HG03175 (cell line): ENCODE measurements around the gene SP9.

Source experiments
- ATAC-seq: cut with Tn5 transposase; IDR thresholded peaks from one replicate; pipeline ENCODE4 v1.9.1; 2021; ENCODE audit warnings: mild to moderate bottlenecking, moderate library complexity; ENCODE audit not compliant: unreplicated experiment

Gene SP9

DNA sequence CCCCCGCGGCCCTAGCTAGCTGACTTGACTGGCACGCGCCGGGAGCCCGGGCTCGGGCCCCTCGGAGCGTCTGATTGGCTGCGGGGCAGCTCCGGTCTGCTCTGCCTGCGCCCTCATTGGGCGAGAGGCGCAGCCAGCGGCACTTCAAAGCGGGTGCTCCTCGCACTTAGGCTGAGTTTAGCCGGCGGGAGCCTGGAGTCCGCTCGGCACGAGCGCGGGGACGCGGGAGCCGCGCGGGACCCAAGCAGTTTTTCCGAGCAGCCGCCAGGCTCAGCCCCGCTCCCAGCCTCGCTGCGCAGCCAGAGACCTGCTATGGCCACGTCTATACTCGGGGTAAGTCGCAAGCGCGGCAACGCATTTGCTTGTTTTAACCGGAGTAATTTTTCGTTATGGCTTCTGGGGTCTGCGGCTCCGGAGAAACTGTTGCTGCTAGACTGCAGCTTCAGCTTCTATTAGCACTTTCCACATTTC, at the start of gene SP9:
TSS of gene SP9 (plus strand) at position 174 of the 471 bp plus-strand sequence. CDS start at position 313, 139 bp downstream.
- ATAC-seq = no peak

DNA sequence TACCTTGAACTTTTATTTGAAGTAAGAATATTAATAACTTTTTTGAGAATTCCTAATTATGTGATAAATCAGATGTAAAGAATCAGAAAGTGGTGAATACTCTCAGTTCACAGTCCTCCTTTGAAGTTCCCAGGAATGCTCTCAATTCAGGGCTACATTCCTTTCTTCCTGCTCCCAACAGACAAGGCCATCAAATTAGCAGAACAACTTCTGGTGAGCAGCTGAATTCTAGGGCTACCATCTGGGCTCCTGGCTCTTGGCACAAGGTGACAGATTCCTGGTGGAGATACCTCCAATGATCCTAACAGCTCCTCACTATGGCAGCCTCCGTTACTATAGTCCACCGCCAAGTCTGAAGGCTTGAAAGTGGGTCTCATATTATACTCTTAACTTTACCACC, 48.6 kb upstream of the SP9 start:
- no peak for ATAC-seq

DNA sequence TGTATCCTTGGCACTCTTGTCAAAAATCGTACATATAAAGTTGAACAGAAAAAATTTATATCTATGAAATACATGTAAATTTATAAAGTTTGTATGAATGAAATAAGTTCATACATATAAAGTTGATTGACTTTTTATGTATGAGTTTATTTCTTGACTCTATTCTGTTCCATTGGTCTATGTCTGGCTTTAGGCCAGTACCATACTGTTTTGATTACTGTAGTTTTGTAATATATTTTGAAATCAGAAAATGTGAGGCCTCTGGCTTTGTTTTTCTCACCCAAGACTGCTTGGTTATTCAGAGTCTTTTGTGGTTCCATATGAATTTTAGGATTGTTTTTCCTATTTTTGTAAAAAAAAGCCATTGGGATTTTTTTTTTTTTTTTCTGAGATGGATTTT, 41.8 kb upstream of the SP9 start:
- ATAC-seq = no peak

DNA sequence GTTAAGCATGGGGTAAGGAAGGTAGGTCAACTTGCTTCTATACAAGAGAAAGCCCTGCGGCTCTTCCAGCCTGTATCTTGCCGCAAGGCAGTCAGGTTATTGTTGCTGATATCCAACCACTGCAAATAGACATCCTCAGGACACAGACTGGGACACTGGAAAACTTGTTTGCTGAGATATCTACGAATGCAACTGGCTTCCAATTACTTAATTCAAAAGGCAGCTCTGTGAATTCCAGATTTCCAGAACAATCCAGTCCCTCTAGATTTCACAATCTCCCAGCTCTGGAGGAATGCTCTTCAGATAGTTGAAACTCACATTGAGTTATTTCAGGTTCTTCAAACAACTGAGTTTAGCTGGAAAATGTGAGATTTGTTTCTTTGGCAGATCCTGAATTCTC, 34.6 kb upstream of the SP9 start:
- ATAC-seq = no peak

DNA sequence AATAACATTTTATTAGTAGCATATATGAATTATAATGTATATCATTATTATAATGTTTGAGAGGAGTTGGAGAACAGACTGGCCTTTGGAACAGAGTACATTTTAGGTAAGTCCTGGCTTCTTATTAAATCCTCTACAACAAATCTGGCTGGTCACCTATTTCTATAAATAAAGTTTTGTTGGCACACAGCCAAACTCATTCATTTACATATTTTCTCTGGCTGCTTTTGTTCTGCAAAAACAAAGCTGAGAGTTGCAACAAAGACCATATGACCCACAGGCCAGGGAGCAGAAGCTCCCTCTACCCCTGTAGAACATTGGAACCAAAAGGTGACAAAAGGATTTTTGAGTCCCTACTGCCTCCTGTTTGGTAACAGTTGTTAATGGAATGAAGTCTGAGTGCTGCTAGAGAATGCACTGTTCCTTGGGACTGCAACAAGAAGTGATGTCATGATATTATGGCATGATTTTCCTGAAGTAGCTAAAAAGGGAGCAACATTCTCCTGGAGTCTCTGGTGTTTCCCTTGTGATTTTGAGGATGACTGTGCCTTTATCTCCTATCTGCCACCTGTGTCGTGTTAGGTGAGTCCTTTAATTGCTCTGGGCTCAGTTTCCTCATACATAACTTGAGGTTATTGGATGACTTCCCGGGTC, 22.0 kb upstream of the SP9 start:
- no peak for ATAC-seq

DNA sequence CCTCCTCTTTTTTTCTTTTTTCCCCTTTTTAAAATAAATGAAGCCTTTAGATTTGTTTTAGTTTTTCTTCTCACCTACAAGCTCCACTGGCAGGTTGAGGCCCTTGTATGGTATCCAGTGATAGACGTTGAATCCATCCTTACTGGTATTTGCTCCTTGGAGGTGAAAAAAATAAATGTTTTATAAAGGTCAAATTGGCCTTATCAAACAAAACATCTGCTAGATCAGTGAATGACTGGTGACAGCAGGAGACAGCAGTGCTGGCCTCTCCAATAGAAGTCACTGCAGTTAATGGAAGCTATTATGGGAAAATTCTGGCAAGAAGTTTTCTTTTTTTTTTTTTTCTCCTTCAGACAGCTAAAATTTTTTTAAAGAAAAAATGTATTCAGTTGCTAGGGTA, 12.6 kb upstream of the SP9 start:
- ATAC-seq = no peak

DNA sequence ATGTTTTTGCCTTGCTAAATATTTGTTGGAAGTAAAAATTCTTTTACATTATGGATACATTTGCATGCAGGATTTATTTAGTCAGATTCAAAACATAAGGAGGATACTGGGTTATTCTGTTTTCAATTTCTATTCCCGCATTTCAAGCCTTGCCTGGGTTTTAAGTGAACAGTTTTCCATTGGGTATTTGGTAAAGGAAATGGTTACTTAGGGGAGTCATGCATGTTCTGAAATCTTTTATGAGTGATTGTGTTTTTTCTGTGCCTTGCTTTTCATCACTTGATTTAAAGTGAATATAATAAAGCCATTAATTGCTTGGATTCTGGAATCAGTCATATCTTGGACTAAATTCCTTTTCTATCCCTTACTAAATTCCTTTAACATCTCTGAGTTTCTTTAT, 12.0 kb upstream of the SP9 start:
- ATAC-seq = no peak

DNA sequence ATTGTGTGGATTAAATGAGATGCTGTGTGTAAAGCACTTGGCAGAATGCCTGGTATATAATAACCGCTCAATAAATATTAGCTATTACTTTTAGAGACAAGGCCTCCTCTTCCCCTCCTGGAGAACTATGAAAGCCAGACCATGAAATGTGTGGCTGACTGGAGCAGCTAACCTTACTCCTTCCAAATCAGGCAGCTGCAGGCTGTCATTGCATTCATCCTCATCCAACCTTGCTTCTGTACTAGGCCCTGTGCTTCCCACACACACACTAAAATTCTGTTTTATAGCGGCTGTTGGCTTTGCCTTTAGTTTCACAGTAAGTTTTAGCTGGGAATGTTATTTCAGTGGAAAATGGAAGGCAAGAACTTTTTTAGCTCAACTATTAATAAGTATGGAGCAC, 10.2 kb upstream of the SP9 start:
- ATAC-seq = no peak

DNA sequence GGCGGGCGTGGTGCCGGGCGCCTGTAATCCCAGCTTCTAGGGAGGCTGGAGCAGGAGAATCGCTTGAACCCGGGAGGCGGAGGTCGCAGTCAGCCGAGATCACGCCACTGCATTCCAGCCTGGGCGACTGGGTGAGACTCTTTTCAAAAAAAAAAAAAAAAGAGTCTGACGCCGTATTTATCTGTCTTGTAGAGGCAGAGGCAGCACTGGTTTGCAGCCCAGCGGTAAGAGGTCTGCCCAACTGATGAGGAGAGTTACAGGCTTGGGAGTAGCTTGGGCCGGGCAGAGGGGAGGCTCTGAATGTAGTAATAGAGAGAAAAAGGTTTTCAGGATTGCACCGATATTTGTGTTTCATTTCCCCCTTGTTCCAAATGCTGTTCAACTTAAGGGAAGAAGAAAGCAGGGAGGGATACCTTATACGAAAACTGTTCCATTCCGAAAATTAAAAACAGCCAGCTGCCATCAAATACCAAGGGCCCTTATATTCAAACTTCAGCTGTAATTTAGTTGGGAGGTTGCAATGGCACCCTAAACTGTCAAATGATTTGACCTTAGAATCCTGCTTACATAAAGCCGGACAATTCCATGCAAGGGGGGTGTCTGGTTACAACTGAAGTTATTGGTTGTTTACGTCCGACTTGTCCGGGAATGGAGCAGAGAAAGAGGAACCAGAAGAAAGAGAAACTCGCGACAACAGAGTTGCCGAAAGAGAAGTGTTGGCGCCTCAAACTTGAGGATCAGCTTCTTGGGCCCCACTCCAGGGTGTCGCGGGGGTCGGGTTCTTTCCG, 9.2 kb upstream of the SP9 start:
- ATAC-seq = no peak

DNA sequence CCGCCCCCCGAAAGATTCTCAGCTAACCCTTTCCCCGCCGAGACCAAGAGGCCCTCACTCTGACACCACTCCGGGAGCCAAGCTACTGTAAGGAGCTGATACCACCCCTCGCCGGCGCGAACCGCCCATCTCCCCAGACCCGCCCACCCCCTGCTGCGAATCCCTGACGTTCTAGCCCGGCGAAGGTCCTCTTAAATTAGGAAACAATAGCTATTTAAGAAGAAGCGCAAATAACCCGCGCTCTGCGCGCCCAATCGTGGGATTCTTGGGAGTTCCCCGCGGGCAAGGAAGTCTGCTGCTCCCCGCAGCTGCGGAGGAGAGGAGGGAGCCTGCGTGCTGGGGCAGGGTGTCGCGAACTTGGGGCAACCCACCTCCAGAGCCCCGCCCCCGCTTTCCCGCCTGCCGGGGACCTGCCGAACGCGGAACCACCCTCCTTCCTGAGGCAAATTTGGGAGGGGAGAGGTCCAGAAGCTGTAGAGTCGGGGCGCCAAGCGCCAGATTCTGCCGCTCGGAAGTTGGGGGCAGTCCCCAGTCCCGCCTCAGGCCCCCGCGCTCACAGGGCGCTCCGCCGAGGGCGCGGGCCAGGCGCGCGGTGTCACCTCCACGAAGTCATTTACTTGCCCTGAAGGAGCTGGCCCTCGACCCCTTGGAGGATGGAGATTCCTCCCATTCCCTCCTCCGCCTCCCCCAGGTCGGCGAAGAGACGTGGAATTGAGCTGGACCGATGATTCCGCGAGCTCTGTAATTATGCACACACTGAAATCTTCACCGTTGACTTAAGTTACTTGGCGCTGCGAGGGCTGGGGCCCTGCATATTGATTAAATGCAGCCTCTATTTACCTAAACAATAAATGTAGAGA, 8.4 kb upstream of the SP9 start:
- no peak for ATAC-seq

DNA sequence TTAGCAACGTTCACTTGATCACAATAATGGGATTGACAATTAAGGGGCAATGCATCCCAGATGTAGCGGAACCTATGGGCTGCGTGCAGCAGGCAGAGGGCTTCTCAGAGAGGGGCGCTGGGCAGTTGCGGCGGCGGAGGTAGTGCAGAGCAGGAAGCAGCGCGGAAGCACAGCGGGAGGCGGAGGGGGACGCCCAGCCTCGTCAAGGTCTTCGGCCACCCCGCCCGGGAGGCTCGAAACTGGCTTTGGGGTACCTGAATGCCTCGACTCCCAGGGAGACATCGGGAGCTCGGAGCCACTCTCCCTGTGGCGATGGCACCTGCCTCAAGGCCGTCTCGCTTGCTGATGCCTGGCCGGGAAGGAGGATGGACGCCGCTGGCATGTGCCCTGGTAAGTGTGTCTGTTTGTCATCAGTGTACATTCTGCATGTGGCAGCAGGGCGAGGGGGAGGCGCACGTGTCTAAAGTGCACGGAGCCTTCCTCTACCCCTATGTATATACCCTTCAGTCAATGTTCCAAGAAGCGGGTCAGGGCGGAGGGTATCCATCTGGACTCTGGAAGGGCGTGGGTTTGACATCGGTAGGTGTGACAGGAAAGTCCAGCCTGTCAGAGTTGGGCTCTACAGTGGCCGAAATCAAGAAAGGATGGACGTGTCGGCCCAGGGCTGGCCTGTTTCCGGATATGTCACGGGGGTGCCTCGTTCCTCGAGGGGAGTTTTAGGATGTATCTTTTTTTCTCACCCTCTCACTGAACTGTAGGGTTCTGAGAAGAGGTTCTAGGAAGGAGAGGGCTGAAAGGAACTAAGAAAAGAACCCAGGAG, 7.5 kb upstream of the SP9 start:
- no peak for ATAC-seq

DNA sequence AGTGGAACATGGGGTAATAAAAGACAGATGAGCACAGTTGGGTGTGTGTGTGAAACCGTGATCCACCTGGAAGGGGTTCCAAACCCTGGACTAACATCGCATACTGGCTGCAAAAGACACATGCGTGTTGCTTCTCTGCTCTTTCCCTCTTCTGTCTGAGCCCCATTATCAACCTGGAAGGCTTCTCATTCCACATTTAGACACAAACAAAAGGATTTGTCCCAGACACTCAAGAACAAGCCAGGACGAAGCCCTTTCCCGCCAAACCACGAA, 7.0 kb upstream of the SP9 start:
- ATAC-seq = no peak

DNA sequence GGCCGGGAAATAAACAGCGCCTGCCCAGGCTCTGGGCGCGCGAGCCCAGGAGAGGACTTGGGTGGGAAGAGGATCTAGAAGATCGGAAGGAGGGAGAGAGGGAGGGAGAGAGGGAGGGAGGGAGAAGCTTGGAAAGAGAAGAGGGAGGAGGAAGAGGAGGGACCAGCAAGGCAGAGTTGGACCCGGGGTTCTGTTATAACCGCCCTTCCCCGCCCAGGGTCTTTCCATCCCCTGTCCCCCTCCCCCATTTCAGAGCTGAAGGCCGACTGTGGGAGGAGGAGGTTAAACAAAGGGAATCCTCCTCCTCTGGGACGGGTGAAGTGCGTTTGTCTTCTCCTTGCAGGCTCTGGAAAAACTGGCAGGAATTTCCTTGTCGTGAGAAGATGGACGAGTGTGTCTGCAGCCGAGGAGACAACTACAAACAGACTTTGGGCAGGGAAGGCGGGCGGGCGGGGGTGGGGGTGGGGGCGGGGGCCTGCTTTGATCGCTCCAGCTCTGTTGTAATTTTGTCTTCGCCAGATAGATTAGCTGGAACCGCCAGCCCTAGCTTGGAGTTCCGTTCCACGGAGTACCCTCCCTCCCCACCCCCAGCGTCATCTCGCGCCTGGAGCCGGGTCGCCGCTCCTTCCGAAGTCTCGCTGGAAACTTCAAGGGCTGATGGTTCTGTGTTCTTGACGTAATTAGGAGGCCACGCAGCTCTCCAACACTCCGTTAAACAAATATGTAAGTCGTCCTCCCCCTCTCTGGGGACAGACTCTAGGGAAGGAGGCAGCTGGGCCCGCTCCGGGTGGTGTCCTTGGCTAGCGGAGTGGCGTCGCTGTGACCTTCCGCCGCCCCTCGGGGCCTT, 6.4 kb upstream of the SP9 start:
- ATAC-seq = no peak

DNA sequence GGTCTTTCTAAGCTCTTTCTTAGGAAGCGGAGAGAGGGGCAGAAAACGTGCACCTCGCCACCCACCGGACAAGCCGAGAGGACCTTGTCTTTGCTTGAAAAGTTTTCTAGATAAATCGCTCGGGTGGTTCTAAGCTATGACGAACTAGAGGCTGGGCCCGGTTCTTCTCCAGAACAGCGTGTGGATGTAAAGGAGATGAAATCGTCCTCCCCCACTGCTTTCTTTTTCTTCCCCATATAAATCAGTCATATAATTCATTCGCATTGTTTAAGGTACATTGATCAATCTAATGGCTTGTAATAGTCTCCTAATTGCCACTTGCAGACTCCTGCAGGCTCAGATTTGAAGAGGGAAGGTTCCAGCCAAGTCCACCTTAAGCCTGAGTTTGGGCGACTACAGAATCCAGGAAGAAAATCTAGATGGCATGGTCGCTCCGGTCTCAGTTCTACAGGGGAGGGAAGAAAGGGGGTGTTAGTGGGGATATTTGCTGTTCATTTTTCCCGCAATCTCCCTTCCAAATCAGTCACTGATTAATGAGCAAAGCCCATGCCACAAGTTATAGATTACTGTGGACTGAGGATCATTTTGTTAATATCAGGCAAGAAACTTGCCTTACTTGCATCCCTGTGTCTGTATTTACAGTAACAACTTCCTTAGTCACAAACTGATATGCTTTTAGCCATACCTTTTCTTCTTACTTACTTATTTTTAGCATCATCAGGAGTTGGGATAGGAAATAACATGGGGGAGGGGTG, 5.6 kb upstream of the SP9 start:
- ATAC-seq = no peak

DNA sequence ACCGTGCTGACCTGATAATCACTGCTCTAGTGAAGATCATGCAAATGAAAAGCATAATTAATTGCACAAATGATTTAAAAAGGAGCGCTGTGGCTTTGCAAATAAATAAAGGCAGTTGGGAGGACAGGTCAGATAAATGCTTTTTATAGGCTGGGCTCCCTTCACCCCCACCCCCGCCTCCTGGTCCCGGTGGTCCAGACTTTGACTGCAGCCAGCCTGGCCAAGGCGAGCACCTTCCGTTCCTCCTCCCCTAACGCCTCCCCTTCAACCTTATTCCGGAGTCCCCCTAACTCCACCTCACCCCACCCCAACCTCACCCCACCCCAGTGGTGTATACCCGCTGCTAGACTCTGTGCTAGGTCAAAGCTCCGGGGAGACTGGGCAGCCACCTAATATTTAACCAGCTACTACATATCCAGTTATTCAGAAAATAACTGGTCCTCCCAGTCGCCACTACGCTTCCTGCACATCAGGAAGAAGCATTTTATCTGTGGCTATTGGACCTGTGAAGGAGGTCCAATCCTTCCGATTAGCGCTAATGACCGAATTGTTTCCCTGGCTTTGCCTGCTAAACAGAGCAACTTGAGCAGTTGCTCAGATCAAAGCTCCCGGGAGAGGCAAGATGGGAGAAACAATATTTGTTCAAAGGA, 3.7 kb upstream of the SP9 start:
- ATAC-seq = no peak

DNA sequence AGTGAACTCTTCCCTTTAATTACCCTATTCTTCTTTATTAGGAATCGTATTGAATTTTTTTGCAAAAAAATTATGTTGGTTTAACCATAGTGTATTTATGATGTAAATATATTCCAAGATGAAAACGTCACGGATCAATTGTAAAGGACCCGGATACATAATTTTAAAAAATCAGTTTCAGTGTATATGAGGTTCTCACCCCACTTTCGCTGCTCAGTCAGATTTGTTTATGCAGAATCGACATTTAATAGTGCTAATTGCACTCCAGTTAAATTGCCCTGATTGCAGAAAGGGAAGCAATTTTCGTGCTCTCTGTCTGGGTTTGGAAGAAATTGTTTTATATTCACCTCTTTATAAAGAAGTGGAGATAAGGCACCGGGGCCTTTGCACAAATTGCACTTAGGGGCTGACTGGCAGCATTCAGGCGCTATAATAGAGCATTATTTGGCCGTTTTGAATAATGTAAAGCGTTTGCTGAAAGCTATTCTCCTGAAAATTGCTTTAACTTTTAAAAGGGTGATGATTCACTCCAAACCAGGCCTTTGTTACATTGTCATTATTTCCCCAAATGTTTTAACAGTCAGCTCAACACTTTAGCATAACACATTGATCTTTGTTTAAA, 3.0 kb upstream of the SP9 start:
- no peak for ATAC-seq

DNA sequence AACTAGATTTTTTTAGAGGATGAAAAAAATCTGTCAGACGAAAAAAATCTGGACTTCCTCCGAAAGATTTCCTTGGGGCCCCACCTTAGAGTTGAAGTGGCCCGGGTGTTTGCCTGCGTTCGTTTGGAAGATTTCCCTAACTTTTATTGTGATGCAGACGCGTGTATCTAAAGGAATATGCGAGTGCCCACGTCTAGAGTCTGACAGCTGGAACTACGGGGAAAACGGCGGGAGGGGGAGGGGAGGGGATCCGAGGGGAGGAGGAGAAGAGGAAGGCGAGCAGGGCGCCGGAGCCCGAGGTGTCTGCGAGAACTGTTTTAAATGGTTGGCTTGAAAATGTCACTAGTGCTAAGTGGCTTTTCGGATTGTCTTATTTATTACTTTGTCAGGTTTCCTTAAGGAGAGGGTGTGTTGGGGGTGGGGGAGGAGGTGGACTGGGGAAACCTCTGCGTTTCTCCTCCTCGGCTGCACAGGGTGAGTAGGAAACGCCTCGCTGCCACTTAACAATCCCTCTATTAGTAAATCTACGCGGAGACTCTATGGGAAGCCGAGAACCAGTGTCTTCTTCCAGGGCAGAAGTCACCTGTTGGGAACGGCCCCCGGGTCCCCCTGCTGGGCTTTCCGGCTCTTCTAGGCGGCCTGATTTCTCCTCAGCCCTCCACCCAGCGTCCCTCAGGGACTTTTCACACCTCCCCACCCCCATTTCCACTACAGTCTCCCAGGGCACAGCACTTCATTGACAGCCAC, 2.4 kb upstream of the SP9 start:
- no peak for ATAC-seq

DNA sequence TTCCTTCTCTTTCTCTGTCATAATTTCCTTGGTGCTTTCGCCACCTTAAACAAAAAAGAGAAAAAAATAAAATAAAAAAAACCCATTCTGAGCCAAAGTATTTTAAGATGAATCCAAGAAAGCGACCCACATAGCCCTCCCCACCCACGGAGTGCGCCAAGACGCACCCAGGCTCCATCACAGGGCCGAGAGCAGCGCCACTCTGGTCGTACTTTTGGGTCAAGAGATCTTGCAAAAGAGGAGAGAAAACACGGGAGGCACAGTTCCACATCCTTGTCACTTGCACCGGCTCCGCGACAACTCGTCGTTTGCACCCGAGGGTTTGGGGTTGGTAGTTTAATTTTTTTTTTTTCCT, 1.8 kb upstream of the SP9 start:
- ATAC-seq = no peak
